ES-I3 (cell line): ENCODE results near the gene SLC7A11.
"Not testable (repeated sequence)": the region's sequence is repeated elsewhere in the genome, so short reads cannot be mapped to it uniquely, and the experiment has no call there.

Source experiments
- H3K36me3 ChIP-seq: 2 replicates; pipeline ENCODE4 v1.6.1; 2013; ENCODE audit warnings: mild to moderate bottlenecking, low read length, control low read depth, moderate library complexity; ENCODE audit not compliant: insufficient read depth
- H3K4me1 ChIP-seq: 2 replicates; pipeline ENCODE4 v1.6.1; 2013; ENCODE audit warnings: mild to moderate bottlenecking, control low read depth, low read length; ENCODE audit not compliant: insufficient read depth
- H3K9ac ChIP-seq: 2 replicates; pipeline ENCODE4 v1.6.1; 2013; ENCODE audit warnings: low read depth, mild to moderate bottlenecking, low read length, moderate library complexity
- H3K9me3 ChIP-seq: 2 replicates; pipeline ENCODE4 v1.6.1; 2013; ENCODE audit warnings: mild to moderate bottlenecking, low read length, moderate library complexity; ENCODE audit not compliant: control insufficient read depth, insufficient read depth

The SLC7A11 gene

DNA sequence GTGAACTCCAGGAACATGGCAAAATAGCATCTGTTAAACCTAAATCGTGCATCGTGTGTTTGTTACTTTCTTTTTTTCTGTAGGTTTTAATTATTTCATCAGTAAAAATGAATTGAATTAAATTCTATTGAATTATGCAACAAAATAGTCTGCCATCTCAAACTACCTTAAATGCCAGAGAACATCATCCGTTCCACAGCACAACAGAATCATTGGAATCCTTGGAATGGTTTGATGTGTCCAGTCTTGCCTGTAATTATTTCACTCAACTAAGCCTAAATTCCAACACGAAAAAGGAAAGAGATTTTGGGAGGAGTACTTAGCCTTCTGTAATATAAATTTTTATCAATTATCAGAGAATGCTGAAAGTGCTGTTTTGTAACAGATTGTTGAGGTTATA lies 17.1 kb upstream of the SLC7A11 start:
- Histone ChIP-seq H3K9ac (no peak overlapping the region), H3K36me3 (no peaks in the 10 kb centered on the region), H3K9me3 (no peaks in the 10 kb centered on the region; the same call in 1 of the 2 replicates), H3K4me1 (peaks cover 10% of the 10 kb centered on the region; the same call in 1 of the 2 replicates)

DNA sequence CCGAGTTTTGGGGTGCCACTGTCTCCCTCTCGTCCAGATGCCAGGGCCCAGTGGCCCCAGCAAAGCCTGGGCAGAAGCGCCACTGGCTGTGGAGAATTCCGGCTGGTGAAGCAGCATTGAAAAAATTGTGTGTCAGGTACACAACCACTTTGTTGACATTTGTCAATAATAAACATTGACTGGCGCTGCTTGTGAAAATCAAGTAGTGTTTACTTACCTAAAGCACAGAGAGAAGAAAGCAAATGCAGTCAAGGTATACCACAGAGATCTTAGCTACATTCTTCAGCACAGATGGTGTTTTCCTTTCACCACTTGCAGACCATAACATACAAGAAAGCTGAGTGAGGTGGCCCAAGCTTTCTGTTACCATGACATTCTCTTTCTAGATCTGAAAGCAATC lies 14.5 kb upstream of the SLC7A11 start:
- H3K9ac ChIP-seq = no peak overlapping the region
- H3K9me3 ChIP-seq = no peaks in the 10 kb centered on the region; the same call in 1 of the 2 replicates
- H3K36me3 ChIP-seq = no peaks in the 10 kb centered on the region
- peaks cover 10% of the 10 kb centered on the region; the same call in 1 of the 2 replicates for H3K4me1 ChIP-seq

DNA sequence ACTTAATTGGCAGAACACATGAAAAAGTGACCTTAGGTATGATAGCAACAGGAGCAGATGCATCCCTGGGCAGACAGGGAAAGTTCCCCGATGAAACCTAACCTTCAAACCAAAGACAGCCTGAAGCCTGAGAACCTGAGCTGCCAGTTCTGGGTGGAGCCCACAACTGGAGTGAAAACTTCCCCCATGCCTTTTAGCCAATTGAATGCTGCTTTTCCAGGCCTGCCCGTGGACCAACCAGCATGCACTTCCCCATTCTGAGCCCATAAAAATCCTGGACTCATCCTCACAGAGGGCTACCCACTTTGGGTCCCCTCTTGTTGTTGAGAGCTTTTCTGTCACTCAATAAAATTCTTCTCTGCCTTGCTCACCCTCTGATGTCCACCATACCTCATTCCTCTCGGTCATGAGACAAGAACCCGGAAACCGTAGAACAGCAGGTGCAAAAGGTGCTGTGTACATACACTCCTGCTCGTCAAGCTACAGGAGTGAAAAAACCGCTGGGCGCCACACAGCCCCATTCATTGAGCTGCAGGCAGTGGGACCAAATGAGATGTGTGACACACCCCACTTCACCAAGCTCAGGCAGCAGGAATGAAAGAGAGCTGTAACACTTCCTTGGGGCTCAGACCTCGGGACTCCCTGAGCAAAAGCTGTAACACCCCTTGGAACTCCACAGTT lies 13.9 kb upstream of the SLC7A11 start:
- Histone ChIP-seq H3K9me3 (no peaks in the 10 kb centered on the region; the same call in 1 of the 2 replicates), H3K4me1 (peaks cover 7% of the 10 kb centered on the region; the same call in 1 of the 2 replicates), H3K36me3 (no peaks in the 10 kb centered on the region), H3K9ac (no peak overlapping the region)

DNA sequence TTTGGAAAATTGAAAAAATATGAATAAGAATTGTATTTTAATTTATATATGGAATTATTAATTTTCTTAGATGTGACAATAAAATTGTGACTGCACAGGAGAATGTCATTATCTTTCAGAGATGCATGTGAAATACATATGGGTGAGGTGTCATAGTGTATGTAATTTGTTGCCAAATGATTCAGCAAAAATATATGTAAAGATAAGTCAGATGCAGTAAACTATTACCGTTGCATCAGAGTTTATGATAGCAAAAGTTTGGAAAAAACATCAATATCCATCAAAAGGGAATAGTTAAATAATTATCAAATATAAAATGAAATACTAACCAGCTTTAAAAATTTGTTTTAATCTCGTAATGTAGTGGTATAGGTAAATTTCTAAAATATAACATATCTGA lies 10.4 kb upstream of the SLC7A11 start:
- H3K9me3 ChIP-seq = no peaks in the 10 kb centered on the region; the same call in 1 of the 2 replicates
- 0 out of 2 replicates have a peak, but pooled peaks cover 5% of the 10 kb centered on the region for H3K4me1 ChIP-seq
- no peaks in the 10 kb centered on the region for H3K36me3 ChIP-seq
- no peak overlapping the region for H3K9ac ChIP-seq

DNA sequence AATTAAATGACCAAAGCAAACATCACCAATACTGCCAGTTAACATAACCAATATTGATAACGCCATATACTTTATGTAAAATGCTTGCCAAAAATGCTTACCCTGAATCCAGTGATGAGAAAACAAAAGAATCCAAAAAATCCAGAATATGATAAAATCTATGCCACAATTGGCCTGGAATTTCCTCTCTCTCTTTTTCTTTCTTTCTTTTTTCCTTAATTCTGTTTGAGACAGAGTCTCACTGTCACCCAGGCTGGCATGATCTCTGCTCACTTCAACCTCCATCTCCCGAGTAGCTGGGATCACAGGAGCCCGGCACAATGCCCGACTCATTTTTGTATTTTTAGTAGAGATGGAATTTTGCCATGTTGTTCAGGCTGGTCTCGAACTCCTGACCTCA lies 9.8 kb upstream of the SLC7A11 start:
- H3K36me3 ChIP-seq = no peaks in the 10 kb centered on the region
- no peaks in the 10 kb centered on the region; the same call in 1 of the 2 replicates for H3K9me3 ChIP-seq
- no peak overlapping the region for H3K9ac ChIP-seq
- H3K4me1 ChIP-seq = 0 out of 2 replicates have a peak, but pooled peaks cover 5% of the 10 kb centered on the region

DNA sequence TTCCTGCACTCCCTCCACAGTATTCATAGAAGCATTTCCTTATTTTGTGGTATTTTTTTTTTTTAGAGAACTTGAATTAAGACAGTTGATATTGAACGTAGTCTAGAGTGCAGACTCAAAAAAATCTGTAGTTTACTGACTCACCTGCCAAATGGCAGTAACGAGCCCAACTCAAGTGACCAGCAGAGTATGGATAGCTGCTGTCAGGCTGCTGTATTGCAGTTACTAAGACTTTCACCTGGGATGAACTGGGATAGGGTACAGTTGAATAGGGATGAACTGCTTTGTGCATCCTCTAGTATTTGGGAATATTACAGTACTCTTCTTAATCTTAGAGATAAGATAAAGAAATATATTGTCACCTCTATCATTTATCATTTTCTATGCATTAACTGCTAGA lies 7.0 kb upstream of the SLC7A11 start:
- Histone ChIP-seq H3K9ac (no peak overlapping the region), H3K36me3 (no peaks in the 10 kb centered on the region), H3K9me3 (no peaks in the 10 kb centered on the region), H3K4me1 (0 out of 2 replicates have a peak, but pooled peaks cover 5% of the 10 kb centered on the region)

DNA sequence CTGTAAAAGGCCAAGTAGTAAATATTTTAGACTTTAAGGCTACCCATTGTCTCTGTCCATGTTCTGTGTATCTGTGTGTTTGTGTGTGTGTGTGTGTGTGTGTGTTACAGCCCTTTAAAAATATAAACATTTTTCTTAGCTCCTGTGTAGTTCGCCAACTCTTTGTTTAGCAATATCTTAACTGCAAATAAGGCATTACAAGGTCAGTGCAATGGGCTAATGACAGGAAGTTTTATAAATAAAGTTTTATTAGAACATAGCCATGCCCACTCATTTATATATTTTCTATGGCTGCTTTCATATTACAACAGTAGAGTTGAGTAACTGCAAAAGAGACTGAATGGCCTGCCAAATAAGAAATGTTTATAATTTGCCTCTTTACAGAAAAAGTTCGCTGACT lies 5.9 kb upstream of the SLC7A11 start:
- H3K36me3 ChIP-seq = no peaks in the 10 kb centered on the region
- H3K9me3 ChIP-seq = no peaks in the 10 kb centered on the region
- H3K9ac ChIP-seq = no peak overlapping the region
- peaks cover 13% of the 10 kb centered on the region for H3K4me1 ChIP-seq

DNA sequence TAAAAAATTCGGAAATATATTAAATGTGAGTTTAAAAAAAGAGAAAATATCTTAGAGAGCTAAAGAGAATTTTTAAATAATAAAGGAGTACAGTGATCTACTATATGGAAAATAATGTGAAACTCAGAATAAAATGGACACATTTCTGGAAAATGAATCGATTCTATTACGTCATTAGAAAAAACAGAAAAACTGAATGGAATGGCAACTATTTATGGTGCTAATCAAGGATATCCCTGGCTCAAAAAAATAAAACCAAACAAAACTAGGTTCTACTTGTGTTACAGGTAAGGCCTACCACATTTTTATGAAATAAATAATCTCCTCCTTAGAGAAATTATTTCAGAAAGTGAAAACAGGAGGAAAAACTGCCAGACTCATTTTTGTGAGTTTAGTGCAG lies 5.5 kb upstream of the SLC7A11 start:
- H3K9me3 ChIP-seq = no peaks in the 10 kb centered on the region
- no peaks in the 10 kb centered on the region for H3K36me3 ChIP-seq
- no peak overlapping the region for H3K9ac ChIP-seq
- peaks cover 13% of the 10 kb centered on the region for H3K4me1 ChIP-seq

DNA sequence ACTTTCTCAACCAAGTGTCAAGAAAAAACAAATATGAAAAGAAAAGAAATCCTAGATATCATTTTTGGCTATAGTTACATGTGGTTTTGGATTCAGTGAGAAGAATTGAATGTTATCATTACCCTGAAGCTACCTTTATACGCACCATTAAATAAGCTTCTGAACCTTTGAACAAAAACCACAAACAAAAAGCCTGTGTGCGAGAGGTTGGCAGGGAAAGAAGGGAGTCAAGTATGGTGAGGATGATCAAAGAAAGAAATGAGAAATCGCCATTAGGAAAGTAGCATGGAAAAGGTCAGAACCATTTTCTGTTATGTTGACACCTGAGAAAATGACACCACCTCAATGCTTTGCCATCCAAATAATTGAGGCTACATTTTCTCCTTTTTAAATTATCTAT lies 1.2 kb upstream of the SLC7A11 start:
- Histone ChIP-seq H3K9ac (no peak overlapping the region; the same call in 1 of the 2 replicates), H3K4me1 (peaks cover 8% of the 10 kb centered on the region)

DNA sequence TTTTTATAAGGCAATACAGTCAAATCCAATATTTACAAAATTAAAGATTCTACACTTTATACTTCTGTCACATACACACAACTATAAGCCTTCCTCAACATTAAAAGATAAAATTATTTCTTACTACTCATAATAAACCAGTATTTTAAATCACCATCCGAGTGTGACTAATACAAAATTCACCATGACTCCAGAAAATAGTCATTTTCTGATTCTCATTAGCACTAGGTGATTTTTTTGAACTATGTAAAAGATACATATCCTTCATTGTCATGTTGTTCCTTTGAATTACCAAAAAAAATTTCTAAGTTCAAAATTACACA lies 646 bp upstream of the SLC7A11 start:
- Histone ChIP-seq H3K36me3 (no peaks in the 10 kb centered on the region), H3K4me1 (peaks cover 8% of the 10 kb centered on the region), H3K9ac (peak overlapping the region; percentile 93), H3K9me3 (no peaks in the 10 kb centered on the region)

More for the DNA sequence above, 1.2 kb upstream of the SLC7A11 start:
- H3K9me3 ChIP-seq = no peaks in the 10 kb centered on the region
- H3K36me3 ChIP-seq = no peaks in the 10 kb centered on the region

DNA sequence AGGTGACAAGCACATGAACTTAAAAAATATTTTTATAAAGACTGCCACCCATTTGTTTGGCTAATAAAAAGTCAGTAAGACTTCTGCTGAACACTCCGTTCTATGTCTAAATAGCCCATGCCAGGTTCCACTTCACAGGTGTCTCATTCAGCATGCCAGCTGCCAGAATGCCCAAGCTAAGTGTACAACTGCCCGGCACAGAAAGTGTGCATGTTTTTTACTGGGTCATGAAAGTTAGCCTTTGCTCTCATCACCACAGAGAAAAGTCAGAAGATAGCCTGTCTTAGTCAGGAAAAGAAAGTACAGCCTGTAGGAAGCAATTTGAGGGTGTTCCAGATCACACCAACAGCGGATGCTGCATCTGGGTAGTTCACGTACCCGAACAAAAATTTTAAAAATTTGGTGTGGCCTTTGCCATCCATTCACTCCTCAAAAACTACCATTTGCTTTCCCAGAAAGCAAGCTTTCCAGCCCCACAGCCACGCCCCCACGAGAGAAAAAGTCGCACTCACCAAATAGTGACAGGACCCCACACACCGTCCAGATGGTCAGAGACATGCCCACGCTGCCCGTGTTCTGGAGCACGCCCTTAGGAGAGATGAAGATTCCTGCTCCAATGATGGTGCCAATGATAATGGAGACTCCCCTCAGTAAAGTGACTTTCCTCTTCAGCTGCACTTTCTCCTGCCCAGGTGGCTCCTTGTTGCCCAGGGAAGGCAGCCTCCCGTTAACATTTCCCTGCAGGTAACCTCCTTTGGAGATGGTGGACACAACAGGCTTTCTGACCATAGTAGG lies 671 bp downstream of the SLC7A11 start:
- Histone ChIP-seq H3K4me1 (peaks cover 11% of the 10 kb centered on the region), H3K9me3 (no peaks in the 10 kb centered on the region), H3K36me3 (no peaks in the 10 kb centered on the region), H3K9ac (peak overlapping the region; percentile 93)

DNA sequence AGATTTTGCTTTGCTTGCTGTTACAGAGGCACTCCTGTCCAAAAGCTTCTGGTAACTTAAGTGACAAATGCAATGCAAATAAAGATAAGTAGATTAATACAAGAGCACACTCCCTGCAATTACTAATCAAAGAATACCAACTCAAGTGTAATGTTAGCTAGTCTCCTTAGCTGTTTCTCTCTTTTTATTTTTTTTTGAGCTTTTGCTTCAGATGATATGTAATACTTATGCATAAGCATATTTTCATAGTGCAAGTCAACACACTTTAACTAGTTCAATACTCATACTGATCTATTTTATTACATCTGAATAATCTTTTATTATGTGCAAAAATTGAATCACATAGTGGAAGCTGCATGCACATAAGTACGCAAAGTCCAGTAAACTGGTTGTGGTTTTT lies 2.7 kb downstream of the SLC7A11 start:
- Histone ChIP-seq H3K36me3 (no peaks in the 10 kb centered on the region; the same call in 1 of the 2 replicates), H3K9me3 (no peaks in the 10 kb centered on the region), H3K9ac (peak overlapping the region; percentile 93), H3K4me1 (peaks cover 20% of the 10 kb centered on the region)

DNA sequence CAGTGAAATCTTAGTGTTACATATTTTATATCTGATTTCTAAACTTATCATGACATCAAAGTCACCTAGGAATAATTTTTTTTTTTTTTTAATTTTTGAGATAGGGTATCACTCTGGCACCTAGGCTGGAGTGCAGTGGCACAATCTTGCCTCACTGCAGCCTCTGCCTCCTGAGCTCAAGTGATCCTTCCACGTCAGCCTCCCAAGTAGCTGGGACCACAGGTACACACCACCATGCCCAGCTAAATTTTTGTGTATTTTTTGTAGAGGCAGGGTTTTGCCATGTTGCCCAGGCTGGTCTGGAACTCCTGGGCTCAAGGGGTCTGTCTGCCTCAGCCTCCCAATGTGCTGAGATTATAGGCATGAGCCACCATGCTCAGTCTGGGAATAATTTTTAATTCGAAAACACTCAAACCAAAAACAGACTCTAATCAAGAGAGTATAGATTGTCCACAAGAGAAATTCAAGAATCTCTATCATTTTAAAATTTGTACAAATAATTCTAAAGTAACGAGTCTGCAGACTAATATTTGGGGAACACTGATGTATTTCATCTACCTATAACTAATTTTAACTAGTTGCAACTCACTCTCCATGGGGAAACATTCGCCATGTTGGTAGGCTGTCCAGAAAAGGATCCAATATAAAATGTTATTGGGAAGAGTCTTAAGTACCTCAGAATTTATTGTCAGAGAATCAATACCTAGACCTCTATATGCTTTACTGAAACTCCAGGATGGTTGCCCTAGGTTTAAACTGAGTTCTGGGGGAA lies 3.4 kb downstream of the SLC7A11 start:
- peak overlapping the region; percentile 93; the same call in 1 of the 2 replicates for H3K9ac ChIP-seq
- H3K4me1 ChIP-seq = peaks cover 18% of the 10 kb centered on the region
- no peaks in the 10 kb centered on the region for H3K9me3 ChIP-seq
- H3K36me3 ChIP-seq = peaks cover 2% of the 10 kb centered on the region; the same call in 1 of the 2 replicates

DNA sequence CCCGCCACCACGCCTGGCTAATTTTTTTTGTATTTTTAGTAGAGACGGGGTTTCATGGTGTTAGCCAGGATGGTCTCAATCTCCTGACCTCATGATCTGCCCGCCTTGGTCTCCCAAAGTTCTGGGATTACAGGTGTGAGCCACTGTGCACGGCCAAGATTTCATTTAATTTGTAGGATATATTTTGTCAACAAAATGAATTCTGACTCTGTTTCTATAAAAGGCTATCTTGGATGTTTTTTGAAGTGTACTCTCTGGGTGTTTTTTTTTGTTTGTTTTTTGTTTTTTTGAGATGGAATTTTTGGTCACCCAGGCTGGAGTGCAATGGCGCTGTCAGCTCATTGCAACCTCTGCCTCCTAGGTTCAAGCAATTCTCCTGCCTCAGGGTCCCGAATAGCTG lies 5.0 kb downstream of the SLC7A11 start:
- peaks cover 12% of the 10 kb centered on the region; the same call in 1 of the 2 replicates for H3K4me1 ChIP-seq
- H3K36me3 ChIP-seq = not testable (repeated sequence)

More for the DNA sequence above, 5.0 kb downstream of the SLC7A11 start:
- H3K9ac ChIP-seq, H3K9me3 ChIP-seq: not testable (repeated sequence)
